H9 (cell line): ENCODE results near the gene CCDC126. TPM values are rescaled to one million over a fixed set of nuclear protein-coding genes. Genes with fewer than 3 reads are reported as not detected.

ENCODE experiments used
- DNase-seq: peaks from one replicate; pipeline ENCODE4 v3.0.0-alpha.2; 2017
- H2AFZ ChIP-seq: one replicate; pipeline ENCODE4 v1.6.1; 2013; ENCODE audit warnings: mild to moderate bottlenecking, low read length, control low read depth, moderate library complexity
- H2AK5ac ChIP-seq: 2 replicates; pipeline ENCODE4 v1.6.1; 2013; ENCODE audit warnings: low read length, control low read depth, mixed read lengths; ENCODE audit not compliant: insufficient read length
- H2BK120ac ChIP-seq: one replicate; pipeline ENCODE4 v1.6.1; 2013; ENCODE audit warnings: low read depth, mild to moderate bottlenecking, low read length, control low read depth, inconsistent platforms; ENCODE audit not compliant: poor library complexity, severe bottlenecking
- H2BK12ac ChIP-seq: 2 replicates; pipeline ENCODE4 v1.6.1; 2013; ENCODE audit warnings: low read length, control low read depth, mixed read lengths, low read depth; ENCODE audit not compliant: insufficient read length
- H2BK15ac ChIP-seq: 2 replicates; pipeline ENCODE4 v1.6.1; 2013; ENCODE audit warnings: low read depth, low read length, control low read depth
- H2BK20ac ChIP-seq: one replicate; pipeline ENCODE4 v1.6.1; 2013; ENCODE audit warnings: low read depth, mild to moderate bottlenecking, low read length, control low read depth, inconsistent platforms; ENCODE audit not compliant: poor library complexity, severe bottlenecking
- H2BK5ac ChIP-seq: 2 replicates; pipeline ENCODE4 v1.6.1; 2013; ENCODE audit warnings: low read length, control low read depth, mixed read lengths; ENCODE audit not compliant: insufficient read length
- H3K14ac ChIP-seq: 2 replicates; pipeline ENCODE4 v1.6.1; 2013; ENCODE audit warnings: low read length, control low read depth; ENCODE audit not compliant: insufficient read depth
- H3K18ac ChIP-seq: 2 replicates; pipeline ENCODE4 v1.6.1; 2013; ENCODE audit warnings: low read depth, mild to moderate bottlenecking, mixed read lengths, low read length, control low read depth; ENCODE audit not compliant: insufficient read length
- H3K23ac ChIP-seq: 2 replicates; pipeline ENCODE4 v1.6.1; 2013; ENCODE audit warnings: low read length, control low read depth, mixed read lengths, low read depth; ENCODE audit not compliant: insufficient read length
- H3K23me2 ChIP-seq: 2 replicates; pipeline ENCODE4 v1.6.1; 2013; ENCODE audit warnings: low read depth, mild to moderate bottlenecking, mixed read lengths, low read length, control low read depth; ENCODE audit not compliant: insufficient read length, poor library complexity, severe bottlenecking
- H3K27ac ChIP-seq: 2 replicates; pipeline ENCODE4 v1.5.1; 2013; ENCODE audit warnings: low read length, control low read depth, mixed read lengths, low read depth; ENCODE audit not compliant: insufficient read length
- H3K27me3 ChIP-seq: 2 replicates; pipeline ENCODE4 v1.6.1; 2013; ENCODE audit warnings: low read length, control low read depth, inconsistent platforms; ENCODE audit not compliant: insufficient read depth
- H3K4ac ChIP-seq: 2 replicates; pipeline ENCODE4 v1.6.1; 2013; ENCODE audit warnings: low read depth, mild to moderate bottlenecking, control low read depth, inconsistent platforms, low read length, moderate library complexity
- H3K4me1 ChIP-seq: 2 replicates; pipeline ENCODE4 v1.6.1; 2013; ENCODE audit warnings: low read length, control low read depth, inconsistent platforms; ENCODE audit not compliant: insufficient read depth
- H3K4me2 ChIP-seq: 2 replicates; pipeline ENCODE4 v1.6.1; 2013; ENCODE audit warnings: low read length, control low read depth, mixed read lengths; ENCODE audit not compliant: insufficient read length, insufficient read depth
- H3K56ac ChIP-seq: 2 replicates; pipeline ENCODE4 v1.6.1; 2013; ENCODE audit warnings: low read depth, mild to moderate bottlenecking, mixed read lengths, low read length, control low read depth; ENCODE audit not compliant: insufficient read length
- H3K79me1 ChIP-seq: 2 replicates; pipeline ENCODE4 v1.6.1; 2013; ENCODE audit warnings: low read depth, mild to moderate bottlenecking, moderate library complexity, low read length, control low read depth, inconsistent platforms; ENCODE audit not compliant: insufficient read depth, poor library complexity, severe bottlenecking
- H3K79me2 ChIP-seq: 2 replicates; pipeline ENCODE4 v1.6.1; 2013; ENCODE audit warnings: low read length, control low read depth, inconsistent platforms; ENCODE audit not compliant: insufficient read depth
- H3K9ac ChIP-seq: 2 replicates; pipeline ENCODE4 v1.6.1; 2013; ENCODE audit warnings: low read length, control low read depth, mixed read lengths; ENCODE audit not compliant: insufficient read length; ENCODE audit errors: extremely low read depth
- H3K9me3 ChIP-seq: one replicate; pipeline ENCODE4 v1.6.1; 2013; ENCODE audit warnings: low read depth, low read length, inconsistent platforms; ENCODE audit not compliant: control insufficient read depth
- H3T11ph ChIP-seq: one replicate; pipeline ENCODE4 v1.6.1; 2013; ENCODE audit warnings: mild to moderate bottlenecking, low read length, control low read depth, inconsistent platforms
- H4K20me1 ChIP-seq: one replicate; pipeline ENCODE4 v1.6.1; 2013; ENCODE audit not compliant: control insufficient read depth, insufficient read length, insufficient read depth
- H4K5ac ChIP-seq: 2 replicates; pipeline ENCODE4 v1.6.1; 2013; ENCODE audit warnings: low read depth, mild to moderate bottlenecking, mixed read lengths, low read length, control low read depth; ENCODE audit not compliant: insufficient read length
- H4K8ac ChIP-seq: replicated peaks from 2 replicates; pipeline ENCODE4 v1.6.1; 2013; ENCODE audit warnings: low read length, control low read depth, mixed read lengths, low read depth; ENCODE audit not compliant: insufficient read length
- H4K91ac ChIP-seq: 2 replicates; pipeline ENCODE4 v1.6.1; 2013; ENCODE audit warnings: low read depth, mild to moderate bottlenecking, moderate library complexity, mixed read lengths, low read length, control low read depth; ENCODE audit not compliant: insufficient read length
- H3K27ac Mint-ChIP-seq, 3 experiments: 2 replicates in 2 of 3; 3 replicates in 1 of 3; pipeline ENCODE4 v1.8.0; 2020 to 2021; ENCODE audit warnings: mixed read lengths in 3 of 3, mild to moderate bottlenecking in 1 of 3, moderate library complexity in 1 of 3
- H3K27me3 Mint-ChIP-seq: 2 replicates; pipeline ENCODE4 v1.8.0; 2021; ENCODE audit warnings: low read depth, mild to moderate bottlenecking, moderate library complexity, mixed read lengths
- H3K36me3 Mint-ChIP-seq, 3 experiments: 2 replicates in 2 of 3; 3 replicates in 1 of 3; pipeline ENCODE4 v1.8.0; 2020 to 2021; ENCODE audit warnings: low read depth in 3 of 3, mixed read lengths in 3 of 3; ENCODE audit not compliant: insufficient read depth in 1 of 3
- H3K4me1 Mint-ChIP-seq, 2 experiments: 2 replicates each; pipeline ENCODE4 v1.8.0; 2020; ENCODE audit warnings: mixed read lengths in 2 of 2
- H3K4me3 Mint-ChIP-seq, 2 experiments: 2 replicates in 1 of 2; 3 replicates in 1 of 2; pipeline ENCODE4 v1.8.0; 2020 to 2021; ENCODE audit warnings: mild to moderate bottlenecking in 2 of 2, mixed read lengths in 2 of 2, moderate library complexity in 1 of 2
- H3K9me3 Mint-ChIP-seq, 2 experiments: 2 replicates in 1 of 2; 3 replicates in 1 of 2; pipeline ENCODE4 v1.8.0; 2020; ENCODE audit warnings: mild to moderate bottlenecking in 2 of 2, mixed read lengths in 2 of 2, moderate library complexity in 1 of 2
- CTCF ChIP-seq: fragments of 200-600 bp; sonication (generic); conservative IDR thresholded peaks from 3 replicates; pipeline ENCODE4 v1.8.0; 2021; ENCODE audit warnings: antibody characterized with exemption, mild to moderate bottlenecking
- WGBS: extraction: QIAGEN DNeasy Blood & Tissue Kit; methylation state at CpG from one replicate; pipeline ENCODE4 v1.1.7; 2013; ENCODE audit warnings: missing lambda C conversion rate, low lambda C conversion rate, mixed read lengths; ENCODE audit not compliant: insufficient read length; ENCODE audit errors: extremely low coverage; 5-methylcytosine and 5-hydroxymethylcytosine counted together
- total RNA-seq: library from RNA; stranded (reverse); gene quantifications from 2 replicates; pipeline ENCODE4 v1.2.1, GENCODE V29; 2021

Gene CCDC126
- total RNA-seq, 1 experiment from 2014 or later, result 4.0 TPM

GRCh38 chr7:23622506-23622925 lies 25.3 kb downstream of the CCDC126 start:
- Histone ChIP-seq H3K23ac (no peak overlapping the region), H3K9me3 (no peaks in the 10 kb centered on the region), H3K14ac (no peak overlapping the region), H2BK120ac (no peak overlapping the region), H3K4ac (no peak overlapping the region), H3K79me1 (no peaks in the 10 kb centered on the region), H4K91ac (no peak overlapping the region), H3K27ac (no peak overlapping the region), H3K27me3 (no peaks in the 10 kb centered on the region), H2BK12ac (no peak overlapping the region), H3T11ph (no peak overlapping the region), H2BK5ac (no peak overlapping the region), H3K23me2 (no peaks in the 10 kb centered on the region), H2BK20ac (no peak overlapping the region), H2BK15ac (no peak overlapping the region), H4K8ac (no peak overlapping the region), H2AFZ (no peak overlapping the region), H3K79me2 (no peaks in the 10 kb centered on the region), H4K5ac (no peak overlapping the region), H4K20me1 (no peaks in the 10 kb centered on the region), H3K4me1 (no peaks in the 10 kb centered on the region), H3K9ac (no peak overlapping the region), H2AK5ac (no peak overlapping the region), H3K4me2 (no peak overlapping the region), H3K56ac (no peak overlapping the region), H3K18ac (no peak overlapping the region)
- Mint-ChIP-seq H3K4me1 (peaks cover 0 to 3% of the 10 kb centered on the region in 2 experiments; a peak in 1 of 4 replicates), H3K9me3 (peaks cover 3 to 10% of the 10 kb centered on the region in 2 experiments; a peak in 3 of 5 replicates), H3K4me3 (no peak overlapping the region), H3K27ac (no peak overlapping the region; a peak in 1 of 7 replicates), H3K36me3 (peaks cover 6 to 13% (median 8%) of the 10 kb centered on the region in 3 experiments), H3K27me3 (peaks cover 1% of the 10 kb centered on the region; the same call in 1 of the 2 replicates)
- no peak for TF ChIP-seq CTCF
- no CpG with 5 or more reads among the region's 2 CpGs for WGBS
- no peak for DNase-seq
